Measurements from ENCODE around the gene NTRK2. TPM values are rescaled to one million over a fixed set of nuclear protein-coding genes. Genes with fewer than 3 reads are reported as not detected.

Gene NTRK2
- total and polyA plus RNA-seq, 5 experiments from 2014 or later, result not detected

GRCh38 chr9:84804951-84805694 lies 135.6 kb downstream of the NTRK2 start:
- H3K9me3 Mint-ChIP-seq, result no peaks in the 10 kb centered on the region
- no peak overlapping the region for H3K4me3 Mint-ChIP-seq
- H3K27ac Mint-ChIP-seq, result no peak overlapping the region
- DNase-seq (no peak), ATAC-seq (no peak)
- peaks cover 0 to 2% (median 0%) of the 10 kb centered on the region in 4 donors for H3K4me1 Mint-ChIP-seq
- H3K27me3 Mint-ChIP-seq, result peaks cover 0 to 6% (median 0%) of the 10 kb centered on the region in 5 donors
- POLR2A ChIA-PET, result no interaction called here
- no peaks in the 10 kb centered on the region for H3K36me3 Mint-ChIP-seq

DNA sequence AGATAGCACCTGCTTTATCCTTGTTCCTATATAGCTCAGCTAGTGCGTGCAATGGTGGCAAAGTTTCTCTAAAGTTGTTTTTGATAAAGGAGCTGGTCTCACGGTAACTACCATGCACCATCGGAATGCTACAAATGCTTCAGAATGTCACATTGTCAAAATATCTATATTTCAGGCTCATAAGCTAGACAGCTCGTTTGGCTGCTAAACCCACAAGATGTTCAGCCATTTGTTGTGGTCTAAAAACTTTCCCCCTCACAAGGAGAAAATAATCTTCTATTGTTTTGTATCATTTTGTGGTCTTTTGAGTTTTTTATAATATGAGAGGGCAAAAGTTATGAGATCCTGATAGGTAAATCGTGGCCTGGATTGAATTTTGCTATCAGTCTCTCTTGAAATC lies 137.9 kb downstream of the NTRK2 start:
- no peaks in the 10 kb centered on the region for H3K36me3 Mint-ChIP-seq
- peaks cover 0 to 9% (median 3%) of the 10 kb centered on the region in 5 donors for H3K27me3 Mint-ChIP-seq
- POLR2A ChIA-PET, result no interaction called here
- ATAC-seq (no peak), DNase-seq (no peak)
- no peak overlapping the region for H3K27ac Mint-ChIP-seq
- H3K4me1 Mint-ChIP-seq, result peaks cover 0 to 2% (median 0%) of the 10 kb centered on the region in 4 donors
- no peaks in the 10 kb centered on the region for H3K9me3 Mint-ChIP-seq
- no peak overlapping the region for H3K4me3 Mint-ChIP-seq

DNA sequence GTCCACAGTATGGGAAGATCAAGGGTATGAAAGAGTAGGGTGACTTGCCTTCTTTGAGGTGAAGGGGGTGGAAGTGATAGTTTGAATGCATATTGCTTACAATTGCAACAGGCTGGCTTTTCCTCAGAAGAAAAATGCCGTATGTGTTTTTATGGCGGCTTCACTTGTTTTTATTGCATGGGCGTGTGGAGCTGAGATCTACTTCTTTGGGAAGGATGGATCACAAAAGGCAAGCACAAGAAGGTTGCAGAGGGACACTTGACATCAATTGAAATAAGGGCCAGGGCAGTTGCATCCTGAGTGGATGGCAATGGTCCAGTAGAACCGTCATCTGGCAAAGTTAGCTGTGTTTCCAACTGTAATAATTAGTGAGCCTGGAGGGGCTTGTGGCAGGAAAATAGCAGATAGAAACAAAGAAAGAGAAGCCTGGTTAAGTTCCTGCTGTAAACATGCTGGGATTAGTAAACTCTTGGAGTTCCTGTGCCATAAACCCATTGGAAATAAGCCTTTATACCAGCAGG lies 138.4 kb downstream of the NTRK2 start:
- POLR2A ChIA-PET, result no interaction called here

DNA sequence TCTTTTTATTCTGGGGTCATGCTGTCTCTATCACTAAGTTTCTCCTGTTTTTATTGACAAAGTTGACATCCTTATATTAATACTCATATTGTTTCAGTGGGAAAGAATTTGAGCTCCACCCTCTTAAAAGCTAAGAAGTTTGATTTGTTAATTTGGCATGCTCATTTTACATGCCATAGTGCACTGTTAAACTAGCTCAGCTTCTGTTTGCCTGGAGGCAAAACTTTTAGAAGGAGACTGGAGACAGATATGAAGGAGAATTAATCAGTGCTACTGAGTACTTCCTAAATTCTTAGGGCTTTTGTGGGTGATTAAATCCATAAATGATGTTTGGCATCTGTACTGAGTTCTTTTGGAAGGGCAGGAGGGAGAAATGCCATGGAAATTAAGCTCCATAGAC lies 138.9 kb downstream of the NTRK2 start:
- POLR2A ChIA-PET, result no interaction called here
- Mint-ChIP-seq H3K36me3 (no peaks in the 10 kb centered on the region), H3K9me3 (no peaks in the 10 kb centered on the region), H3K4me1 (peaks cover 0 to 2% (median 0%) of the 10 kb centered on the region in 4 donors), H3K27ac (no peak overlapping the region), H3K4me3 (no peak overlapping the region), H3K27me3 (peaks cover 0 to 9% (median 3%) of the 10 kb centered on the region in 5 donors)
- DNase-seq (no peak), ATAC-seq (no peak)

More for the DNA sequence above, 138.4 kb downstream of the NTRK2 start:
- ATAC-seq (no peak), DNase-seq (no peak)
- Mint-ChIP-seq H3K27me3 (peaks cover 0 to 9% (median 3%) of the 10 kb centered on the region in 5 donors), H3K36me3 (no peaks in the 10 kb centered on the region), H3K4me1 (peaks cover 0 to 2% (median 0%) of the 10 kb centered on the region in 4 donors), H3K27ac (no peak overlapping the region), H3K4me3 (no peak overlapping the region), H3K9me3 (no peaks in the 10 kb centered on the region)

DNA sequence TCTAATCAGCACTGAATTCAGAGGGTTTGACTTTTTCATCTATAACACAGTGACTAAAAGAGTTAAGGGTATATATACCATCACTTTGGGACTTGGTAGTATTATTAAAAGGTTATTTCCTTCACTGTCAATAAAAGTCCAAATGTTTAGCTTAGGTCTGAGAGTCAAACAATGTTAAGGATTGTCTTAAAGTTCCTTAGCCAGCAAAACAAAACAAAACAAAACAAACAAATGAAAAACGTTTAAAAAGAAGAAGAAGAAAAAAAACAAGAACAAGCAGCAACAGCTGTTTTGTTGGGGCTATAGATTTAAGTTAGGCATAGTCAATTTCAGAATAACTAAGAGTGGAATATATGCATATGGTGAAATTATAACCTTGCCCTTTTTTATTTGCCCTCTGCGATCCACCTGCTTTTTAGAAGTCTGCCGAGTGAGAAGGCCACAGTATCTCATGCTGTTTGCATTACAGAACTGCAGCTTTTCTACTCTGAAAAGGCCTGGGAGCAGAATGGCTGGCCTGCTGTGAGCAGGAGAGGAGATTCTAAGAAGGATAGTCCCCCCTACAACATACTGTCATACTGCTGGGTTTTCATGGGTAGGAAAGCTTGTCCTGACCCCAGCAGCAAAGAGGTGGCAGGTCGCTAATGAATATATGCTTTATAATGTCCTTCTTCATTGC lies 141.7 kb downstream of the NTRK2 start:
- Mint-ChIP-seq H3K9me3 (no peaks in the 10 kb centered on the region), H3K27me3 (peaks cover 0 to 15% (median 5%) of the 10 kb centered on the region in 5 donors), H3K36me3 (no peaks in the 10 kb centered on the region), H3K4me1 (no peaks in the 10 kb centered on the region), H3K27ac (no peak overlapping the region), H3K4me3 (no peak overlapping the region)
- no peak for ATAC-seq
- POLR2A ChIA-PET, result no interaction called here
- no peak for DNase-seq

DNA sequence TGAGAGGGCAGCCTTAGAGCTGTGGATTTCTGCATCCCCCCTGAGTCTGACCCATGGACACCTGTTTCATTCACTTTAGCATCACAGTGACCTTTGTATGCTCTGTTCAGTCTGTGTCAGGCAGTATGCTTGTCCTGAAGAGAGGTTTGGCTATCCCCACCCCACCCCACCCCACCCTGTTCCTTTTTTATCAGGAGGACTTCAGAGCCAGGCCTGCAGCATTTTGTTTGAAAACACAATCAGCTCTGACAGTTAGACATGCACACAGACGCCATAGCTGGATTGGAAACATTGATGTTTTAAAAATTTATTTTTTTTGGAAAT lies 142.2 kb downstream of the NTRK2 start:
- Mint-ChIP-seq H3K27me3 (peaks cover 0 to 15% (median 5%) of the 10 kb centered on the region in 5 donors), H3K4me3 (no peak overlapping the region), H3K27ac (no peak overlapping the region), H3K9me3 (no peaks in the 10 kb centered on the region), H3K36me3 (no peaks in the 10 kb centered on the region), H3K4me1 (no peaks in the 10 kb centered on the region)
- DNase-seq (no peak), ATAC-seq (no peak)
- POLR2A ChIA-PET, result no interaction called here

GRCh38 chr9:84812355-84812754 lies 142.8 kb downstream of the NTRK2 start:
- H3K27ac Mint-ChIP-seq, result no peak overlapping the region
- H3K4me3 Mint-ChIP-seq, result no peak overlapping the region
- no peaks in the 10 kb centered on the region for H3K4me1 Mint-ChIP-seq
- H3K27me3 Mint-ChIP-seq, result peaks cover 0 to 15% (median 5%) of the 10 kb centered on the region in 5 donors
- H3K9me3 Mint-ChIP-seq, result no peaks in the 10 kb centered on the region
- DNase-seq (no peak), ATAC-seq (no peak)
- POLR2A ChIA-PET, result no interaction called here
- H3K36me3 Mint-ChIP-seq, result no peaks in the 10 kb centered on the region

DNA sequence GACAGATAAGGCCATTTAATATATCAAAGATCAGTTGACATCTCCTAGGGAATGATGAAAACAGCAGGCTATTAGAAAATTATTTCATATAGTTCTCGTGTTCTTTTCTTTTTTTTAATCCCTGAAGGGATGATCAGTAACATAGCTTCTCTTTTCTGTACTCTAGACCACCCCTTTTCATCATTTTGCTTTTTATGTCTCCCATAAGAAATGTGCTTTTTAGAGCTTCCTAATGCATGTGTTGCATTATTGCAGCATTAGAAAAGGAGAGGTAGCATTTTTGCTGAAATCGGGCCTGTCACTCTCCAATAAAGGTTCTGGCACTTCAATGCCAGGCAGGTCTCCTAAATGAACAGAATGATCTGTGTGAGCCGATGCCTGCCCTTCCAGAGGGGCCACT lies 143.3 kb downstream of the NTRK2 start:
- Mint-ChIP-seq H3K27me3 (peaks cover 0 to 15% (median 5%) of the 10 kb centered on the region in 5 donors), H3K4me1 (no peaks in the 10 kb centered on the region), H3K27ac (no peak overlapping the region), H3K36me3 (no peaks in the 10 kb centered on the region), H3K9me3 (no peaks in the 10 kb centered on the region), H3K4me3 (no peak overlapping the region)
- DNase-seq (no peak), ATAC-seq (no peak)
- POLR2A ChIA-PET, result no interaction called here

- H3K9me3 Mint-ChIP-seq, result no peaks in the 10 kb centered on the region
- ATAC-seq (no peak), DNase-seq (no peak)
- H3K27me3 Mint-ChIP-seq, result peaks cover 0 to 15% (median 4%) of the 10 kb centered on the region in 5 donors
- H3K36me3 Mint-ChIP-seq, result no peaks in the 10 kb centered on the region
- POLR2A ChIA-PET, result no interaction called here
- no peaks in the 10 kb centered on the region for H3K4me1 Mint-ChIP-seq
- H3K27ac Mint-ChIP-seq, result no peak overlapping the region
- H3K4me3 Mint-ChIP-seq, result no peak overlapping the region
Observed at GRCh38 chr9:84815554-84815953, 146.0 kb downstream of the NTRK2 start.

DNA sequence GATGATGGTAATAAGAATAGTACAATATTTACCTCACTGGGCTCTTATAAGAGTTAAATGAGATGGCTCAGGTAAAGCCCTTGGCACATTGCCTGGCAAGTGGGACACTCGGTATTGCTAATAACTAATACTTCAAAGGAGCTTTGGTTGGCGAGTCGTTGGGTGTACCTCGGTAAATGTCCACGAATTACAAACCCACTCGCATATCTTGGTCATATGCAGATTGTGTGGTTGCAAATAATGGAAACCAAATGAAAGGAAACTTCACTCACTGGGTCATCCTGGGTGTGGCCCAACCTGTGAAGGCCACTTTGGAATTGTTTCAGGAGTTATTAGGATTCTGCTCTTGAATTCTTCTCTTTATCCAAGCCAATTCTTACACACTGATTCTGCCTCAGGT lies 147.5 kb downstream of the NTRK2 start:
- ATAC-seq (no peak), DNase-seq (no peak)
- Mint-ChIP-seq H3K9me3 (peaks cover 0 to 2% (median 0%) of the 10 kb centered on the region in 9 donors), H3K27ac (no peak overlapping the region), H3K27me3 (peaks cover 0 to 15% (median 4%) of the 10 kb centered on the region in 5 donors), H3K4me3 (no peak overlapping the region), H3K4me1 (no peaks in the 10 kb centered on the region), H3K36me3 (no peaks in the 10 kb centered on the region)
- POLR2A ChIA-PET, result no interaction called here

- Mint-ChIP-seq H3K9me3 (peaks cover 0 to 2% (median 0%) of the 10 kb centered on the region in 9 donors), H3K27ac (no peak overlapping the region), H3K36me3 (no peaks in the 10 kb centered on the region), H3K27me3 (peaks cover 0 to 20% (median 4%) of the 10 kb centered on the region in 5 donors), H3K4me1 (no peaks in the 10 kb centered on the region), H3K4me3 (no peak overlapping the region)
- POLR2A ChIA-PET, result no interaction called here
- DNase-seq (no peak), ATAC-seq (no peak)
Observed at GRCh38 chr9:84818791-84819190, 149.3 kb downstream of the NTRK2 start.

- Mint-ChIP-seq H3K4me1 (no peaks in the 10 kb centered on the region), H3K27ac (no peak overlapping the region), H3K36me3 (no peaks in the 10 kb centered on the region), H3K27me3 (peaks cover 0 to 18% (median 2%) of the 10 kb centered on the region in 5 donors), H3K9me3 (peaks cover 0 to 2% (median 0%) of the 10 kb centered on the region in 9 donors), H3K4me3 (no peak overlapping the region)
- POLR2A ChIA-PET, result no interaction called here
- no peak for DNase-seq
- no peak for ATAC-seq
Observed at GRCh38 chr9:84819491-84819991, 150.0 kb downstream of the NTRK2 start.

- Mint-ChIP-seq H3K27me3 (peaks cover 0 to 21% (median 6%) of the 10 kb centered on the region in 5 donors), H3K9me3 (peaks cover 0 to 2% (median 0%) of the 10 kb centered on the region in 9 donors), H3K27ac (no peak overlapping the region), H3K36me3 (no peaks in the 10 kb centered on the region), H3K4me3 (no peak overlapping the region), H3K4me1 (no peaks in the 10 kb centered on the region)
- ATAC-seq (no peak), DNase-seq (no peak)
- POLR2A ChIA-PET, result no interaction called here
Observed at GRCh38 chr9:84821431-84821830, 151.9 kb downstream of the NTRK2 start.

All from naive thymus-derived CD8-positive, alpha-beta T cell (primary cell).